Measurements from ENCODE around the gene SLC7A6OS.

Gene SLC7A6OS

DNA sequence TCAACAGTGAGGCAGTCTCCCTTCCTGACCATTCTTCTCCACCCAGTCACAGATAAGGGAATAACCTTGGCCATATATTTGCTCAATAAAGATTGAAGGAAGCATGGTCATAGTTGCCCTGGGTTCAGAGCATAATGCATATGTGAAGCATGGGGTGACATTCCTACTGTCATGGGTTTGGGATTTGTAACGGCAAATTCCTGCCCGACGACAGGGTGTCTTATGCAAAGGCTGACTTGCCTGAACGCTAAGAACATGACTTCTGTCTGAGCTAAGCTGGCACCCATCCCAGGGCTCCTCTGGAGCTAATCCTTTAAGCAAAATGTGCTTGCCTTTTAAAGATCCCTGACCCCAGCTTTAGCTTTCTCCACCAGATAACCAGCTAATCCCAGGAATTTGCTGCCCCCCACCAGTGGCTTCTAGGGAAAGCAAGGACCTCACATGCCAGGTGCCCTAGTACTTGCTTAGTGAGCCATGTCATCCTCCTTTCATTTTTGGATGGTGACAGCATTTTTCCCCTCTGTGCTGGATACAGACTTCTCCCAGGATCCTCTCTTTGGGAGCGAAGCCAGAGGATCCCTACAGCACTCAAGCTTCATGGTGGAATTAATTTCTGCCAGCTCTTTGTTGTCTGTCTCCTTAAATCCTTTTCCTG is 11.7 kb downstream of the SLC7A6OS start:
- TF ChIP-seq, protein P1, sequence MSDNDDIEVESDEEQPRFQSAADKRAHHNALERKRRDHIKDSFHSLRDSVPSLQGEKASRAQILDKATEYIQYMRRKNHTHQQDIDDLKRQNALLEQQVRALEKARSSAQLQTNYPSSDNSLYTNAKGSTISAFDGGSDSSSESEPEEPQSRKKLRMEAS (IDR thresholded peaks at IDR 0.05; ENCODE audit: low read depth, low read length) = no peak
- no peak overlapping the region for H3K4me3 ChIP-seq (ENCODE audit: low read depth, low read length)
- no peak for DNase-seq (ENCODE audit: low read depth)

DNA sequence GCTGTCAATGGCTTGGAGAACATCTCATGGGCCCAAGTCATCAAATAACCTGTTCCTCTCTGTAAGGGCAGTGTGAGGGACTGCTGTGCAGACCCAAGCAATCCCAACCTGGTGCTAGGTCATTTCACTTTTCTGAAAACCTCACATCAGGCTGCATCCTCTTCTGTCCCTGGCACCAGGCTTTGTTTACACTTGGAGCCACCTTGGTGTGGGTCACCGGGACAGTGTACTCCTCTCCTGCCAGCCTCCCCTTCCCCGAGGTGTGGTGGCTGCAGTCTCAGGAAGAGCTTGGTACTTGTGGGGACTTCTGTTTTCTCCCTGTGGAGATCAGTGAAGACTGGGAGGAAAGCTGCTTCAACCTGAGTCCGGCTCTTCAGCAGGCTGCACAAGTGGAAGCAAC is 12.4 kb downstream of the SLC7A6OS start:
- no peak for DNase-seq (ENCODE audit: low read depth)
- no peak overlapping the region for H3K4me3 ChIP-seq (ENCODE audit: low read depth, low read length)
- TF ChIP-seq, protein P2, sequence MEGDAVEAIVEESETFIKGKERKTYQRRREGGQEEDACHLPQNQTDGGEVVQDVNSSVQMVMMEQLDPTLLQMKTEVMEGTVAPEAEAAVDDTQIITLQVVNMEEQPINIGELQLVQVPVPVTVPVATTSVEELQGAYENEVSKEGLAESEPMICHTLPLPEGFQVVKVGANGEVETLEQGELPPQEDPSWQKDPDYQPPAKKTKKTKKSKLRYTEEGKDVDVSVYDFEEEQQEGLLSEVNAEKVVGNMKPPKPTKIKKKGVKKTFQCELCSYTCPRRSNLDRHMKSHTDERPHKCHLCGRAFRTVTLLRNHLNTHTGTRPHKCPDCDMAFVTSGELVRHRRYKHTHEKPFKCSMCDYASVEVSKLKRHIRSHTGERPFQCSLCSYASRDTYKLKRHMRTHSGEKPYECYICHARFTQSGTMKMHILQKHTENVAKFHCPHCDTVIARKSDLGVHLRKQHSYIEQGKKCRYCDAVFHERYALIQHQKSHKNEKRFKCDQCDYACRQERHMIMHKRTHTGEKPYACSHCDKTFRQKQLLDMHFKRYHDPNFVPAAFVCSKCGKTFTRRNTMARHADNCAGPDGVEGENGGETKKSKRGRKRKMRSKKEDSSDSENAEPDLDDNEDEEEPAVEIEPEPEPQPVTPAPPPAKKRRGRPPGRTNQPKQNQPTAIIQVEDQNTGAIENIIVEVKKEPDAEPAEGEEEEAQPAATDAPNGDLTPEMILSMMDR (IDR thresholded peaks at IDR 0.05; ENCODE audit: low read depth, low read length) = no peak
- TF ChIP-seq, protein P1 (IDR thresholded peaks at IDR 0.05; ENCODE audit: low read depth, low read length) = no peak
- TF ChIP-seq MYC (IDR thresholded peaks at IDR 0.05; ENCODE audit: low read depth, low read length) = no peak
- no peak for TF ChIP-seq POLR2A (IDR thresholded peaks at IDR 0.05; ENCODE audit: extremely low read depth, insufficient read length)

DNA sequence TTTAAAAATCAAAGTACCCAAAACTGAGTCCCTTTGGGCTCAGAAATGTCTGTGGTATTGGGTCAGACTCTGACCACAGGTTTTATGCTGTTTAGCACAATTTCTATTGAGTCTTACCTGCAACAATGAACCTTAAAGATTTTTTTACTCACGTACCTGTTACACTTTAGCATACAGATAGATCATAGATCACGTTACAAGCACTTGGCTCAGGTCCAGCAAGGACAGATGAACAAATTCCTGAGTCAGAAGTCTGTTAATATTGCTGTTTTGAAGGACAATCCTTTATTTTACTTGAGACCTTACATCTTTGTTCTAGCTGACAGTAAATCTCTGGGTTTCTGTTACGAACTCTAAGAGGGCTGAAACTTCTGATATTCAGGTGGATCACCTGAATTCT is 12.8 kb downstream of the SLC7A6OS start:
- no peak for DNase-seq (ENCODE audit: low read depth)
- TF ChIP-seq, protein P2 (IDR thresholded peaks at IDR 0.05; ENCODE audit: low read depth, low read length) = no peak
- TF ChIP-seq, protein P1 (IDR thresholded peaks at IDR 0.05; ENCODE audit: low read depth, low read length) = no peak
- TF ChIP-seq MYC (IDR thresholded peaks at IDR 0.05; ENCODE audit: low read depth, low read length) = no peak
- H3K4me3 ChIP-seq (ENCODE audit: low read depth, low read length) = no peak overlapping the region

DNA sequence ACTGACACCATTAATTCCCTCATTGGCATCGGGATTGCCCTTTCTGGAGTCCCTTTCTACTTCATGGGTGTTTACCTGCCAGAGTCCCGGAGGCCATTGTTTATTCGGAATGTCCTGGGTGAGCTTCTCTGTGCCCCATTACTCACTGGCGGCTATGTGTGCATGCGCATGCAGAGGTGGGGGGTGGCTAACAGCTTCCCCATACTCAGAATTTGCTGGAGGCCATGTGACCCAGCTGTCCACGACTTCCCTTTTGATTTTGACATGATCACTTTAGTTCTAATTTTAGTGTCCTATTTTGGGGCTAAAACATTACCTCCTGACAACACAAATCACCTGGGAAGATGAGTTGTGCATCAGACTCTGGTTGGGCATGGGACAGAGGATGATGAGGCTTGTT is 14.1 kb downstream of the SLC7A6OS start:
- H3K4me3 ChIP-seq (ENCODE audit: low read depth, low read length) = no peak overlapping the region
- DNase-seq (ENCODE audit: low read depth) = peak; percentile 32
- TF ChIP-seq POLR2A (IDR thresholded peaks at IDR 0.05; ENCODE audit: extremely low read depth, insufficient read length) (no peak), MYC (IDR thresholded peaks at IDR 0.05; ENCODE audit: low read depth, low read length) (no peak)
- TF ChIP-seq, protein P2 (IDR thresholded peaks at IDR 0.05; ENCODE audit: low read depth, low read length) = no peak
- TF ChIP-seq, protein P1 (IDR thresholded peaks at IDR 0.05; ENCODE audit: low read depth, low read length) = no peak

DNA sequence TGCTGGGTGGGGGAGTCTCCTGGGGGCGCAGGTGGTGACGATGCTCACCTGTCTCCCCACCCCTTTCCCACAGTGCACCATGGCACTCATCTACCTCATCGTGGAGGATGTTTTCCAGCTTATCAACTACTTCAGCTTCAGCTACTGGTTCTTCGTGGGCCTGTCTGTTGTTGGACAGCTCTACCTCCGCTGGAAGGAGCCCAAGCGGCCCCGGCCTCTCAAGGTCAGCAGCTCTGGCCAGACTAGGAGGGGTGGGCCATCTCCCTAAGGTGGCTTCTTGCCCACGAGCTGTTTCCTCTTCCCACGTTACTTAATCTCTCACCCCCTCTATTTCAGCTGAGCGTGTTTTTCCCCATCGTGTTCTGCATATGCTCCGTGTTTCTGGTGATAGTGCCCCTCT is 14.5 kb downstream of the SLC7A6OS start:
- TF ChIP-seq, protein P2 (IDR thresholded peaks at IDR 0.05; ENCODE audit: low read depth, low read length) = no peak
- TF ChIP-seq POLR2A (IDR thresholded peaks at IDR 0.05; ENCODE audit: extremely low read depth, insufficient read length) (no peak), MYC (IDR thresholded peaks at IDR 0.05; ENCODE audit: low read depth, low read length) (no peak)
- TF ChIP-seq, protein P1 (IDR thresholded peaks at IDR 0.05; ENCODE audit: low read depth, low read length) = no peak
- DNase-seq (ENCODE audit: low read depth) = no peak
- H3K4me3 ChIP-seq (ENCODE audit: low read depth, low read length) = no peak overlapping the region

DNA sequence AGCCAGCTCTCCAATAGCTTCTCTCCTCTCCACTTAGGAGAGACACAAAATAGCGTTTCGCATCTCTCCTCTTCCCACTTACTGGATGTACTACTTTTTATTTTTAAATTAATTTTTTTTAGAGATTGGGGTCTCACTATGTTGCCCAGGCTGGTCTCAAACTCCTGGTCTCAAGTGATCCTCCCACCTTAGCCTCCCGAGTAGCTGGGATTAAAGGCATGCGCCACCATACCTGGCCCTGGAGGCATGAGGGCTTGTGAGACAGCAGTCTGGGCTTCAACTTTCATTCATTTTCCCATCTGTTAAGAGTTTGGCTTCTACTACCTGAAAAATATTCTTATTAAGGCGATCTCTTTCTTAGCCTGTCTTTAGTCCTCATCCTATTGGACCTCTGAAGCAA is 18.3 kb downstream of the SLC7A6OS start:
- DNase-seq (ENCODE audit: low read depth) = no peak
- no peak for TF ChIP-seq POLR2A (IDR thresholded peaks at IDR 0.05; ENCODE audit: extremely low read depth, insufficient read length)
- TF ChIP-seq, protein P1 (IDR thresholded peaks at IDR 0.05; ENCODE audit: low read depth, low read length) = no peak
- no peak for TF ChIP-seq MYC (IDR thresholded peaks at IDR 0.05; ENCODE audit: low read depth, low read length)
- H3K4me3 ChIP-seq (ENCODE audit: low read depth, low read length) = no peak overlapping the region
